GM18505 (cell line): Measurements from ENCODE around the gene RPTOR.

Experiments used
- ATAC-seq: cut with Tn5 transposase; IDR thresholded peaks from one replicate; pipeline ENCODE4 v1.9.1; 2021; ENCODE audit not compliant: unreplicated experiment
- POLR2A ChIP-seq: IDR thresholded peaks from 4 replicates; pipeline ENCODE4 v1.6.1; 2011; ENCODE audit warnings: borderline replicate concordance; ENCODE audit not compliant: insufficient read depth, insufficient read length; ENCODE audit errors: extremely low read depth

The RPTOR gene

GRCh38 chr17:80989586-80989913 lies 444.9 kb downstream of the RPTOR start:
- no peak for ATAC-seq
- TF ChIP-seq POLR2A = no peak

- no peak for ATAC-seq
- TF ChIP-seq POLR2A = no peak
Measured at GRCh38 chr17:80990921-80991644, 446.4 kb downstream of the RPTOR start.

- no peak for TF ChIP-seq POLR2A
- peak; percentile 45 for ATAC-seq
Measured at GRCh38 chr17:80991645-80992076, 447.0 kb downstream of the RPTOR start, which contains the start of gene CHMP6. Gene CHMP6, plus strand, starts transcription at chr17:80991841. Its CDS starts 78 bp downstream, at chr17:80991919.

GRCh38 chr17:80992077-80992947 lies 447.7 kb downstream of the RPTOR start:
- ATAC-seq = peak; percentile 21
- TF ChIP-seq POLR2A = no peak

- TF ChIP-seq POLR2A = no peak
- no peak for ATAC-seq
Measured at GRCh38 chr17:80992948-80993624, 448.4 kb downstream of the RPTOR start.

GRCh38 chr17:80995131-80995530 lies 450.5 kb downstream of the RPTOR start:
- no peak for TF ChIP-seq POLR2A
- ATAC-seq = no peak

- no peak for ATAC-seq
- TF ChIP-seq POLR2A = no peak
Measured at GRCh38 chr17:80996422-80997305, 452.0 kb downstream of the RPTOR start.

GRCh38 chr17:80997424-80998117 lies 452.9 kb downstream of the RPTOR start:
- ATAC-seq = no peak
- TF ChIP-seq POLR2A = no peak

GRCh38 chr17:80998118-80998747 lies 453.6 kb downstream of the RPTOR start:
- no peak for ATAC-seq
- TF ChIP-seq POLR2A = no peak

GRCh38 chr17:80998748-80999535 lies 454.3 kb downstream of the RPTOR start:
- no peak for ATAC-seq

More at GRCh38 chr17:80998748-80999535, 454.3 kb downstream of the RPTOR start:
- no peak for TF ChIP-seq POLR2A
